HEK293 (cell line): Measurements from ENCODE around the gene VPS26C.
"Not testable (repeated sequence)": the region's sequence is repeated elsewhere in the genome, so short reads cannot be mapped to it uniquely, and the experiment has no call there.

Source experiments
- CTCF ChIA-PET: fragments of 350-600 bp; formaldehyde crosslinking; extraction: SDS; loops from one replicate; lab custom pipeline; 2021; ENCODE audit warnings: antibody characterized with exemption; lab: Yijun Ruan, JAX
- POLR2A ChIA-PET: fragments of 300-600 bp; formaldehyde crosslinking; extraction: SDS; loops from one replicate; lab custom pipeline; 2020; ENCODE audit warnings: antibody characterized with exemption, inconsistent platforms; lab: Yijun Ruan, JAX
- H3K27ac ChIP-seq: fragments of 200-500 bp; sonication (Bioruptor generic); 2 replicates; pipeline ENCODE4 v1.5.1; 2014; ENCODE audit warnings: low read depth, low read length, control low read depth, inconsistent platforms; ENCODE audit errors: extremely low read depth
- H3K36me3 ChIP-seq, 2 experiments: fragments of 200-500 bp in 1 of 2; sonication (Bioruptor generic) in 1 of 2; 1 replicate in 1 of 2; 2 replicates in 1 of 2; pipeline ENCODE4 v1.5.1; 2014 to 2017; ENCODE audit warnings: inconsistent platforms in 2 of 2, low read length in 2 of 2; ENCODE audit not compliant: control insufficient read depth in 2 of 2, insufficient read depth in 1 of 2
- H3K4me1 ChIP-seq: fragments of 200-500 bp; sonication (Bioruptor generic); 2 replicates; pipeline ENCODE4 v1.5.1; 2014; ENCODE audit warnings: mild to moderate bottlenecking, low read length, inconsistent platforms; ENCODE audit not compliant: control insufficient read depth, insufficient read depth
- H3K4me3 ChIP-seq: 2 replicates; pipeline ENCODE4 v1.5.1; 2011; ENCODE audit warnings: low read depth, mild to moderate bottlenecking, control low read depth, low read length, moderate library complexity
- H3K9me3 ChIP-seq: fragments of 200-500 bp; sonication (Bioruptor generic); 2 replicates; pipeline ENCODE4 v1.5.1; 2014; ENCODE audit warnings: low read depth, low read length, inconsistent platforms; ENCODE audit not compliant: control insufficient read depth, insufficient read depth
- HOXC10 ChIP-seq: sonication (generic); formaldehyde crosslinking; IDR thresholded peaks from 2 replicates; pipeline ENCODE4 v1.8.1; 2023; ENCODE audit warnings: mild to moderate bottlenecking, missing genetic modification reagents
- KLF1 ChIP-seq: fragments of 450-650 bp; formaldehyde crosslinking; IDR thresholded peaks from 2 replicates; pipeline ENCODE4 v1.5.1; 2016; ENCODE audit warnings: missing biosample characterization, missing genetic modification characterization
- KLF10 ChIP-seq: fragments of 450-650 bp; IDR thresholded peaks from 2 replicates; pipeline ENCODE4 v1.5.1; 2018; ENCODE audit warnings: missing biosample characterization, mild to moderate bottlenecking, missing genetic modification characterization
- OVOL3 ChIP-seq: fragments of 450-650 bp; formaldehyde crosslinking; IDR thresholded peaks from 2 replicates; pipeline ENCODE4 v1.5.1; 2016; ENCODE audit warnings: missing biosample characterization, missing genetic modification characterization
- YY1 ChIP-seq: fragments of 450-650 bp; formaldehyde crosslinking; IDR thresholded peaks from 2 replicates; pipeline ENCODE4 v1.5.1; 2018; ENCODE audit warnings: missing biosample characterization, missing genetic modification characterization
- ZBTB7A ChIP-seq: fragments of 450-650 bp; formaldehyde crosslinking; IDR thresholded peaks from 2 replicates; pipeline ENCODE4 v1.5.1; 2016; ENCODE audit warnings: low read depth, missing biosample characterization, missing genetic modification characterization
- ZFP37 ChIP-seq: fragments of 450-650 bp; formaldehyde crosslinking; IDR thresholded peaks from 2 replicates; pipeline ENCODE4 v1.5.1; 2016; ENCODE audit warnings: missing biosample characterization, missing genetic modification characterization
- ZNF132 ChIP-seq: fragments of 450-650 bp; formaldehyde crosslinking; IDR thresholded peaks from 2 replicates; pipeline ENCODE4 v1.5.1; 2017; ENCODE audit warnings: missing biosample characterization, missing genetic modification characterization, borderline replicate concordance
- ZNF146 ChIP-seq: fragments of 450-650 bp; formaldehyde crosslinking; IDR thresholded peaks from 2 replicates; pipeline ENCODE4 v1.5.1; 2016; ENCODE audit warnings: missing biosample characterization, missing genetic modification characterization
- ZNF174 ChIP-seq: fragments of 450-650 bp; formaldehyde crosslinking; IDR thresholded peaks from 2 replicates; pipeline ENCODE4 v1.5.0; 2017; ENCODE audit warnings: missing biosample characterization, mild to moderate bottlenecking, missing genetic modification characterization
- ZNF394 ChIP-seq: fragments of 450-650 bp; formaldehyde crosslinking; IDR thresholded peaks from 2 replicates; pipeline ENCODE4 v1.5.1; 2016; ENCODE audit warnings: missing biosample characterization, missing genetic modification characterization, mild to moderate bottlenecking, moderate library complexity, borderline replicate concordance
- ZNF514 ChIP-seq: fragments of 450-650 bp; formaldehyde crosslinking; IDR thresholded peaks from 2 replicates; pipeline ENCODE4 v1.5.1; 2016; ENCODE audit warnings: missing biosample characterization, missing genetic modification characterization
- ZNF610 ChIP-seq: fragments of 450-650 bp; formaldehyde crosslinking; IDR thresholded peaks from 2 replicates; pipeline ENCODE4 v1.5.1; 2016; ENCODE audit warnings: missing biosample characterization, missing genetic modification characterization, borderline replicate concordance
- ZNF621 ChIP-seq: fragments of 450-650 bp; formaldehyde crosslinking; IDR thresholded peaks from 2 replicates; pipeline ENCODE4 v1.5.1; 2017; ENCODE audit warnings: missing biosample characterization, missing genetic modification characterization
- ZNF629 ChIP-seq: fragments of 450-650 bp; formaldehyde crosslinking; IDR thresholded peaks from 2 replicates; pipeline ENCODE4 v1.5.1; 2017; ENCODE audit warnings: missing biosample characterization, missing genetic modification characterization
- ZSCAN30 ChIP-seq: fragments of 450-650 bp; IDR thresholded peaks from 2 replicates; pipeline ENCODE4 v1.5.1; 2018; ENCODE audit warnings: missing biosample characterization, mild to moderate bottlenecking, missing genetic modification characterization, moderate library complexity
- TF ChIP-seq, protein P1 (sequence below): fragments of 450-650 bp; formaldehyde crosslinking; IDR thresholded peaks from 2 replicates; pipeline ENCODE4 v1.5.1; 2016; ENCODE audit warnings: missing biosample characterization, missing genetic modification characterization, low read depth
- TF ChIP-seq, protein P2 (sequence below): fragments of 450-650 bp; formaldehyde crosslinking; IDR thresholded peaks from 2 replicates; pipeline ENCODE4 v1.5.1; 2016; ENCODE audit warnings: missing biosample characterization, missing genetic modification characterization
- TF ChIP-seq, protein P3 (sequence below): fragments of 450-650 bp; formaldehyde crosslinking; conservative IDR thresholded peaks from 2 replicates; pipeline ENCODE4 v1.5.1; 2016; ENCODE audit warnings: low read depth, missing biosample characterization, missing genetic modification characterization
- TF ChIP-seq, protein P4 (sequence below): IDR thresholded peaks from 2 replicates; pipeline ENCODE4 v1.6.1; 2011; ENCODE audit warnings: mild to moderate bottlenecking, low read depth, low read length, borderline replicate concordance

The VPS26C gene

DNA sequence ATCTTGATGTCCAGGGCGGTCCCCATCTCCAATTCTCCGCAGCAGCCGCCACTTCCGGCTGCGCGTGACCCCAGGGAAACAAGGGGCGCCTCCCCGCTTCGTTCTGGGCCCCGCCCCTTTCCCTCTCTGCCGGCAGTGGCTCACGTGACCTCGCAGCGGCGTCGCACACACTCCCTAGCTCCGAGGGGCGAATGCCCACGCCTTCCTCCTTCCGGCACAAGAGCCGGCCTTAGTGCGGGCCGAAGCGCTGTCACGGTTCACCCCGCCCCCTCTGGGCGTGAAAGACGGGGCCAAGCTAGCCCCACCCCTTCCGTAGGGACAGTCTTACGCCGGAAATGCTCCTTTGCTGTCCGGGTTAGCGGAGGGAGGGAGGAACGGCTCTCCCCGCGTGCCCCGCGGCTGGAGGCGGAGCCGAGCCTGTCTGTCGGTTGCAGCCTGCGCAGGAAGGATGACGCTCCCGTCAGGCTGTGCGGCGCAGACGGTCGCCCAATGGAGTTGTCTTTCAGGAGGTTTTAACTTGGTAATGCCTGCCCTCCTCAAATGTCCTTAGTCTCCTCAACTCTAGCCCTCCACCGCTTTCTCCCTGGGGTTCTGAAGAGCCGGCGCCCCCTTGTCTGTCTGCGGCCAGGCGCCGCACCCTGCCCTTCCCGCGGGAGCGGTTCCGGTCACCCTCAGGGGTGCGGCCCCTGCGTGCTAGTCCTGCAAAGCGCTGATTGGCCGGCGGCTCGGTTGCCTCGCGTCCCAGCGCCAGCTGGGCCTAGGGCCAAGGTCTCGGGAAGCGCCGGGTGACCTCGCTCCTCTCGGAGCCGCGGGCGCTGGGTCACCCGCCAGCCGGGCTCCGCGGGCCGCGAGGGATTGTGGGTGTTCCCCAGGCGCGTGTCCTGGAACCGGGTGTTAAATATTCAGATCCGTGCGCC lies at the start of gene VPS26C (continued):
- TF ChIP-seq ZNF610 (tag by site-specific recombination) (peak; percentile 87), ZFP37 (tag by site-specific recombination) (no peak; the same call in none of the 2 replicates), KLF1 (tag by site-specific recombination) (peak; percentile 87), HOXC10 (CRISPR knock-in tag) (no peak)

DNA sequence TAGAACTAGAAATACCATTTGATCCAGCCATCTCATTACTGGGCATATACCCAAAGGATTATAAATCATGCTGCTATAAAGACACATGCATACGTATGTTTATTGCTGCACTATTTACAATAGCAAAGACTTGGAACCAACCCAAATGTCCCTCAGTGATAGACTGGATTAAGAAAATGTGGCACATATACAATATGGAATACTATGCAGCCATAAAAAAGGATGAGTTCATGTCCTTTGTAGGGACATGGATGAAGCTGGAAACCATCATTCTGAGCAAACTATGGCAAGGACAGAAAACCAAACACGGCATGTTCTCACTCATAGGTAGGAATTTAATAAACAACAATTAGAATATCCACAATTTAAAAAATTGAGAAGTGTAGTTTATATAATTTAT lies 48.9 kb upstream of the VPS26C start:
- H3K36me3 ChIP-seq, H3K4me1 ChIP-seq, H3K9me3 ChIP-seq, H3K27ac ChIP-seq, H3K4me3 ChIP-seq, POLR2A ChIA-PET: not testable (repeated sequence)
- TF ChIP-seq ZNF146 (tag by site-specific recombination) = peak; percentile 74
- CTCF ChIA-PET = interaction anchor here (0.7 kb wide), 1 partner anchor 351 kb away, joined by 3 read pairs; no protein-coding TSS in a partner anchor

DNA sequence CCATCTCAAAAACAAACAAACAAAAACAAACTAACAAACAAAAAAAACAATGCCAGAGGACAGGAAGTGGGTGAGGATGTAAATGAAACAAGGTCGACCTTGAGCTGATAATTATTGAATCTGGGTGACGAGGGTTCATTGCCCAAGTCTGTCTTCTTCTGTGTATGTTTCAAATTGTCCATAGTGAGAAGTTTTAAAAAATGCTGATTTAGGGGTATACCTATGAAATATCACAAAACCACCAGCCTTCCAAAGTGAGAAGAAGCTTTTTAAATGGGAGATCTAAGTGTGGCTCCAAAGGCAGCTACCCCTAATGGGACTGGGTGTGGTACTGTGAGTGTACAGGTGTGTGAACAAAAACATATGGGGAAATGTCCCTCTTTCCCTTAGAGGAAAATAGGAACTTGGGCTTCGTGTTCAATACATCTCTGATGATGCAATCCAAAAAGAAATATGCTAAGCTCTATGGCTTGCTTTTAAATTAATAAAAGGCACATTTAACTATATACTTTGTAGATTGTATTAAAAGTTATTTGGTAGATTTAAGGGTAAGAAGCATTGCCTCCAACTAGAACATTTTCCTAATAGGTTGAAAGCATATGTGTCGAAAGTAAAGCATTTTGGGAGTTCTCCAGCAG lies 33.1 kb upstream of the VPS26C start:
- no peaks in the 10 kb centered on the region for H3K36me3 ChIP-seq
- POLR2A ChIA-PET = no interaction called here
- no peak overlapping the region for H3K27ac ChIP-seq
- CTCF ChIA-PET = interaction anchor here (0.6 to 0.9 kb wide), 2 partner anchors 8 to 235 kb away, joined by 3 read pairs; no protein-coding TSS in a partner anchor
- H3K4me3 ChIP-seq = no peak overlapping the region
- no peaks in the 10 kb centered on the region for H3K4me1 ChIP-seq
- no peaks in the 10 kb centered on the region for H3K9me3 ChIP-seq
- no peak for TF ChIP-seq YY1 (tag by site-specific recombination)
- TF ChIP-seq ZNF629 (tag by site-specific recombination) = no peak
- TF ChIP-seq, protein P1, sequence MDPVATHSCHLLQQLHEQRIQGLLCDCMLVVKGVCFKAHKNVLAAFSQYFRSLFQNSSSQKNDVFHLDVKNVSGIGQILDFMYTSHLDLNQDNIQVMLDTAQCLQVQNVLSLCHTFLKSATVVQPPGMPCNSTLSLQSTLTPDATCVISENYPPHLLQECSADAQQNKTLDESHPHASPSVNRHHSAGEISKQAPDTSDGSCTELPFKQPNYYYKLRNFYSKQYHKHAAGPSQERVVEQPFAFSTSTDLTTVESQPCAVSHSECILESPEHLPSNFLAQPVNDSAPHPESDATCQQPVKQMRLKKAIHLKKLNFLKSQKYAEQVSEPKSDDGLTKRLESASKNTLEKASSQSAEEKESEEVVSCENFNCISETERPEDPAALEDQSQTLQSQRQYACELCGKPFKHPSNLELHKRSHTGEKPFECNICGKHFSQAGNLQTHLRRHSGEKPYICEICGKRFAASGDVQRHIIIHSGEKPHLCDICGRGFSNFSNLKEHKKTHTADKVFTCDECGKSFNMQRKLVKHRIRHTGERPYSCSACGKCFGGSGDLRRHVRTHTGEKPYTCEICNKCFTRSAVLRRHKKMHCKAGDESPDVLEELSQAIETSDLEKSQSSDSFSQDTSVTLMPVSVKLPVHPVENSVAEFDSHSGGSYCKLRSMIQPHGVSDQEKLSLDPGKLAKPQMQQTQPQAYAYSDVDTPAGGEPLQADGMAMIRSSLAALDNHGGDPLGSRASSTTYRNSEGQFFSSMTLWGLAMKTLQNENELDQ (tag by site-specific recombination) = no peak
- no peak for TF ChIP-seq ZNF394
- no peak for TF ChIP-seq ZBTB7A
- TF ChIP-seq, protein P2, sequence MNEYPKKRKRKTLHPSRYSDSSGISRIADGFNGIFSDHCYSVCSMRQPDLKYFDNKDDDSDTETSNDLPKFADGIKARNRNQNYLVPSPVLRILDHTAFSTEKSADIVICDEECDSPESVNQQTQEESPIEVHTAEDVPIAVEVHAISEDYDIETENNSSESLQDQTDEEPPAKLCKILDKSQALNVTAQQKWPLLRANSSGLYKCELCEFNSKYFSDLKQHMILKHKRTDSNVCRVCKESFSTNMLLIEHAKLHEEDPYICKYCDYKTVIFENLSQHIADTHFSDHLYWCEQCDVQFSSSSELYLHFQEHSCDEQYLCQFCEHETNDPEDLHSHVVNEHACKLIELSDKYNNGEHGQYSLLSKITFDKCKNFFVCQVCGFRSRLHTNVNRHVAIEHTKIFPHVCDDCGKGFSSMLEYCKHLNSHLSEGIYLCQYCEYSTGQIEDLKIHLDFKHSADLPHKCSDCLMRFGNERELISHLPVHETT (tag by site-specific recombination) = no peak
- TF ChIP-seq ZFP37 (tag by site-specific recombination) = no peak
- no peak for TF ChIP-seq ZNF621 (tag by site-specific recombination)
- no peak for TF ChIP-seq ZSCAN30 (tag by site-specific recombination)
- TF ChIP-seq KLF10 (tag by site-specific recombination) = no peak
- TF ChIP-seq, protein P3, sequence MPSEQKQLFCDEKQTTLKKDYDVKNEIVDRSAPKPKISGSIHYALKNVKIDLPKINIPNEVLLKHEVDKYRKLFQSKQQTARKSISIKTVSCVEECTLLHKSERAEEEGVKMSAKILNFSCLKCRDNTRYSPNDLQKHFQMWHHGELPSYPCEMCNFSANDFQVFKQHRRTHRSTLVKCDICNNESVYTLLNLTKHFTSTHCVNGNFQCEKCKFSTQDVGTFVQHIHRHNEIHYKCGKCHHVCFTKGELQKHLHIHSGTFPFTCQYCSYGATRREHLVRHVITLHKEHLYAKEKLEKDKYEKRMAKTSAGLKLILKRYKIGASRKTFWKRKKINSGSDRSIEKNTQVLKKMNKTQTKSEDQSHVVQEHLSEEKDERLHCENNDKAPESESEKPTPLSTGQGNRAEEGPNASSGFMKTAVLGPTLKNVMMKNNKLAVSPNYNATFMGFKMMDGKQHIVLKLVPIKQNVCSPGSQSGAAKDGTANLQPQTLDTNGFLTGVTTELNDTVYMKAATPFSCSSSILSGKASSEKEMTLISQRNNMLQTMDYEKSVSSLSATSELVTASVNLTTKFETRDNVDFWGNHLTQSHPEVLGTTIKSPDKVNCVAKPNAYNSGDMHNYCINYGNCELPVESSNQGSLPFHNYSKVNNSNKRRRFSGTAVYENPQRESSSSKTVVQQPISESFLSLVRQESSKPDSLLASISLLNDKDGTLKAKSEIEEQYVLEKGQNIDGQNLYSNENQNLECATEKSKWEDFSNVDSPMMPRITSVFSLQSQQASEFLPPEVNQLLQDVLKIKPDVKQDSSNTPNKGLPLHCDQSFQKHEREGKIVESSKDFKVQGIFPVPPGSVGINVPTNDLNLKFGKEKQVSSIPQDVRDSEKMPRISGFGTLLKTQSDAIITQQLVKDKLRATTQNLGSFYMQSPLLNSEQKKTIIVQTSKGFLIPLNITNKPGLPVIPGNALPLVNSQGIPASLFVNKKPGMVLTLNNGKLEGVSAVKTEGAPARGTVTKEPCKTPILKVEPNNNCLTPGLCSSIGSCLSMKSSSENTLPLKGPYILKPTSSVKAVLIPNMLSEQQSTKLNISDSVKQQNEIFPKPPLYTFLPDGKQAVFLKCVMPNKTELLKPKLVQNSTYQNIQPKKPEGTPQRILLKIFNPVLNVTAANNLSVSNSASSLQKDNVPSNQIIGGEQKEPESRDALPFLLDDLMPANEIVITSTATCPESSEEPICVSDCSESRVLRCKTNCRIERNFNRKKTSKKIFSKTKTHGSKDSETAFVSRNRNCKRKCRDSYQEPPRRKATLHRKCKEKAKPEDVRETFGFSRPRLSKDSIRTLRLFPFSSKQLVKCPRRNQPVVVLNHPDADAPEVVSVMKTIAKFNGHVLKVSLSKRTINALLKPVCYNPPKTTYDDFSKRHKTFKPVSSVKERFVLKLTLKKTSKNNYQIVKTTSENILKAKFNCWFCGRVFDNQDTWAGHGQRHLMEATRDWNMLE (tag by site-specific recombination) = no peak
- TF ChIP-seq, protein P4, sequence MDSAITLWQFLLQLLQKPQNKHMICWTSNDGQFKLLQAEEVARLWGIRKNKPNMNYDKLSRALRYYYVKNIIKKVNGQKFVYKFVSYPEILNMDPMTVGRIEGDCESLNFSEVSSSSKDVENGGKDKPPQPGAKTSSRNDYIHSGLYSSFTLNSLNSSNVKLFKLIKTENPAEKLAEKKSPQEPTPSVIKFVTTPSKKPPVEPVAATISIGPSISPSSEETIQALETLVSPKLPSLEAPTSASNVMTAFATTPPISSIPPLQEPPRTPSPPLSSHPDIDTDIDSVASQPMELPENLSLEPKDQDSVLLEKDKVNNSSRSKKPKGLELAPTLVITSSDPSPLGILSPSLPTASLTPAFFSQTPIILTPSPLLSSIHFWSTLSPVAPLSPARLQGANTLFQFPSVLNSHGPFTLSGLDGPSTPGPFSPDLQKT = no peak
- no peak for TF ChIP-seq ZNF514 (tag by site-specific recombination)
- no peak for TF ChIP-seq ZNF132 (tag by site-specific recombination)
- TF ChIP-seq OVOL3 (tag by site-specific recombination) = no peak
- TF ChIP-seq ZNF174 (tag by site-specific recombination) = no peak
